GM12892 (cell line): ENCODE measurements around the gene RIPOR2.

Experiments used
- POLR2A ChIP-seq: IDR thresholded peaks from 2 replicates; pipeline ENCODE4 v1.6.1; 2011; ENCODE audit warnings: low read depth, low read length, control low read depth
- POLR2AphosphoS5 ChIP-seq: IDR thresholded peaks from 2 replicates; pipeline ENCODE4 v1.6.1; 2011; ENCODE audit warnings: low read depth, low read length, control low read depth
- TAF1 ChIP-seq: IDR thresholded peaks from 2 replicates; pipeline ENCODE4 v1.6.1; 2011; ENCODE audit warnings: low read depth, mild to moderate bottlenecking, control low read depth, low read length, borderline replicate concordance

- TF ChIP-seq TAF1 = no peak
- no peak for TF ChIP-seq POLR2AphosphoS5
- no peak for TF ChIP-seq POLR2A
Observed at GRCh38 chr6:24887545-24888140, 48.1 kb downstream of the RIPOR2 start.
